Activated gamma-delta T cell (primary cell): ENCODE results near the gene GPX7.

Experiments
- DNase-seq: peaks from one replicate; lab custom pipeline; 2025; lab: John Stamatoyannopoulos, UW

GPX7 gene

GRCh38 chr1:52588027-52588426 lies 14.1 kb upstream of the GPX7 start:
- no peak for DNase-seq

GRCh38 chr1:52588535-52588934 lies 13.6 kb upstream of the GPX7 start:
- no peak for DNase-seq

- no peak for DNase-seq
These were observed 11.9 kb upstream of the GPX7 start for GRCh38 chr1:52590266-52590665.

GRCh38 chr1:52592637-52593323 lies 9.4 kb upstream of the GPX7 start:
- DNase-seq, result no peak

- DNase-seq, result no peak
These were observed 8.7 kb upstream of the GPX7 start for GRCh38 chr1:52593495-52593894.

- DNase-seq, result no peak
These were observed 7.1 kb upstream of the GPX7 start for GRCh38 chr1:52595061-52595460.

- DNase-seq, result no peak
These were observed 4.3 kb upstream of the GPX7 start for GRCh38 chr1:52597912-52598311.

- no peak for DNase-seq
These were observed 3.4 kb upstream of the GPX7 start for GRCh38 chr1:52598729-52599128.

- no peak for DNase-seq
These were observed 2.9 kb upstream of the GPX7 start for GRCh38 chr1:52599236-52599635.

- no peak for DNase-seq
These were observed 1.5 kb upstream of the GPX7 start for GRCh38 chr1:52600533-52601179.

GRCh38 chr1:52601519-52601918 lies 652 bp upstream of the GPX7 start:
- DNase-seq, result no peak

- no peak for DNase-seq
These were observed 857 bp downstream of the GPX7 start for GRCh38 chr1:52602856-52603600.

GRCh38 chr1:52603630-52604029 lies 1.5 kb downstream of the GPX7 start:
- DNase-seq, result no peak

GRCh38 chr1:52604063-52604770 lies 2.0 kb downstream of the GPX7 start:
- no peak for DNase-seq

- DNase-seq, result no peak
These were observed 11.6 kb downstream of the GPX7 start for GRCh38 chr1:52613636-52614373.

- no peak for DNase-seq
These were observed 12.5 kb downstream of the GPX7 start for GRCh38 chr1:52614671-52615070.

- no peak for DNase-seq
These were observed 13.4 kb downstream of the GPX7 start for GRCh38 chr1:52615489-52616042.

- DNase-seq, result no peak
These were observed 19.8 kb downstream of the GPX7 start for GRCh38 chr1:52621950-52622349.

GRCh38 chr1:52623812-52624211 lies 21.6 kb downstream of the GPX7 start:
- no peak for DNase-seq

- no peak for DNase-seq
These were observed 24.9 kb downstream of the GPX7 start for GRCh38 chr1:52627028-52627427.

- DNase-seq, result no peak
These were observed 26.6 kb downstream of the GPX7 start for GRCh38 chr1:52628614-52629324.
